Fibroblast of mammary gland (primary cell): ENCODE measurements around the gene TARS2.

Source experiments
- DNase-seq: peaks from one replicate; pipeline ENCODE4 v3.0.0-alpha.2; 2010; ENCODE audit warnings: low read depth
- H3K4me3 ChIP-seq: 2 replicates; pipeline ENCODE4 v1.5.1; 2011; ENCODE audit warnings: low read depth, mild to moderate bottlenecking, low read length, moderate library complexity; ENCODE audit not compliant: control insufficient read depth
- TF ChIP-seq, protein P1 (sequence below): conservative IDR thresholded peaks from 2 replicates; pipeline ENCODE4 v1.5.1; 2011; ENCODE audit warnings: low read depth, low read length, inconsistent platforms; ENCODE audit not compliant: control insufficient read depth, insufficient read depth

Gene TARS2

DNA sequence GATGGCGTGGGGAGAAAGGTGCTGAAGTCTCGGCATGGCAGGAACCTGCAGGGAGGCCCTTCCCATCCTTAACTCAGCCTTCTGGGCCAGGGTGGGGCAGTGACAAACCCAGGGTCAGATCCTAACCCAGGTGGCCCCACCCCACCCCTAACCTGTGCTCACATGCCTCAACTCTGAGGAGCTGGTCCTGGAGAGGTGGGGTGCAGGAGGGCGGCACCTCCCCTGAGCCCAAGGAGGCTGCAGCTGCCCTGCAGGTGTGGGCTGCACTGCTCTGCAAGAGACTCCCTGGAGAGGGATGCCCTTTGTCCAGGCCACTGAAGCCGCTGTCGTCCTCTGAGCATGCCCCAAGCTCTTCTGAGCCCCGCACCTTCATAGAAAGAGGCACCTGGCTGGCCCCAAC, 46.8 kb downstream of the TARS2 start:
- TF ChIP-seq, protein P1, sequence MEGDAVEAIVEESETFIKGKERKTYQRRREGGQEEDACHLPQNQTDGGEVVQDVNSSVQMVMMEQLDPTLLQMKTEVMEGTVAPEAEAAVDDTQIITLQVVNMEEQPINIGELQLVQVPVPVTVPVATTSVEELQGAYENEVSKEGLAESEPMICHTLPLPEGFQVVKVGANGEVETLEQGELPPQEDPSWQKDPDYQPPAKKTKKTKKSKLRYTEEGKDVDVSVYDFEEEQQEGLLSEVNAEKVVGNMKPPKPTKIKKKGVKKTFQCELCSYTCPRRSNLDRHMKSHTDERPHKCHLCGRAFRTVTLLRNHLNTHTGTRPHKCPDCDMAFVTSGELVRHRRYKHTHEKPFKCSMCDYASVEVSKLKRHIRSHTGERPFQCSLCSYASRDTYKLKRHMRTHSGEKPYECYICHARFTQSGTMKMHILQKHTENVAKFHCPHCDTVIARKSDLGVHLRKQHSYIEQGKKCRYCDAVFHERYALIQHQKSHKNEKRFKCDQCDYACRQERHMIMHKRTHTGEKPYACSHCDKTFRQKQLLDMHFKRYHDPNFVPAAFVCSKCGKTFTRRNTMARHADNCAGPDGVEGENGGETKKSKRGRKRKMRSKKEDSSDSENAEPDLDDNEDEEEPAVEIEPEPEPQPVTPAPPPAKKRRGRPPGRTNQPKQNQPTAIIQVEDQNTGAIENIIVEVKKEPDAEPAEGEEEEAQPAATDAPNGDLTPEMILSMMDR: no peak
- no peak overlapping the region for H3K4me3 ChIP-seq
- no peak for DNase-seq

GRCh38 chr1:150535511-150536287, 48.5 kb downstream of the TARS2 start:
- H3K4me3 ChIP-seq: no peak overlapping the region
- no peak for DNase-seq
- TF ChIP-seq, protein P1: no peak

- TF ChIP-seq, protein P1: no peak
- no peak for DNase-seq
- no peak overlapping the region for H3K4me3 ChIP-seq
Measured at GRCh38 chr1:150536836-150537731, 49.9 kb downstream of the TARS2 start.

DNA sequence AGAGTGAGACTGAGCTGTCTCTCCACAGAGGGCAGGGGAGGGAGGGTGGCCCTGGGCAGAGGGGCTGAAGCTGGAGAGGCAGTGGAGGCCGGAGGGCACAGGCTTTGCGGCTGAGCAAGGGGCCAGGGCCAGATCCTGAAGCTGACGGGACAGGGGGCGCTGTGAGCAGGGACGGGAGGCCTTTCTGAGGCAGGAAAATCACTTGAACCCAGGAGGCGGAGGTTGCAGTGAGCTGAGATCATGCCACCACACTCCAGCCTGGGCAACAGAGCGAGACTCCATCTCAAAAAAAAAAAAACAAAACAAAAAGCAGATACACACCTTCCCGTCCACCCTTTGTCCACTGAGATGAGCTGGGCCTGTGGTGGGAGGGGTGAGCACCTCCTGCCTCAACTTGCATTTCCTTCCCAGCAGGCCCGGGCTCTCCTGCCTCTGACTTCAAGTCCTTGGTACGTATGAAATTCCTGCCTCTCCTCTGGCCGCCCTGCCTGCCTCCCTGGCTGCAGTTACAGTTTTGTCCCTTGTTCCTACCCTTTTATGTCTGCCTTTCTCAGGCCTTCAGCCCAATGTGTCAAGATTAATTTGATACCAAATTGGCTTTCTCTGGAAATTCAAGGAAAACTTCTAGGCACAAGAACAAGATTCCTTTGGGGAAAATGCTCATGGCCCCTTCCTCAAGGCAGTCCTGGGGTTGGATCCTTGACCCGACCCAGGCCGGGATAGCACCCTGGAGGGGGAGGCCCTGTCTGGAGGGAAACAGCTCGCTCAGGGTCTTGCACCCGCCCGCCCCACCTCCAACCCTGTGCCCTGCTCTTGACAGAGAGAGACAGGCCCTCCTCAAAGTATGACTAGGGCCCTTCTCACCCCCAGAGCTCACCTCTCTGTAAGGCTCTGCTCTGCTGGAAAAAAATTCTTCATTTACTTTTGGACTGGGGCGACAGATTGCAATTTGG, 50.8 kb downstream of the TARS2 start:
- TF ChIP-seq, protein P1: no peak
- DNase-seq: peak; percentile 65
- no peak overlapping the region for H3K4me3 ChIP-seq

DNA sequence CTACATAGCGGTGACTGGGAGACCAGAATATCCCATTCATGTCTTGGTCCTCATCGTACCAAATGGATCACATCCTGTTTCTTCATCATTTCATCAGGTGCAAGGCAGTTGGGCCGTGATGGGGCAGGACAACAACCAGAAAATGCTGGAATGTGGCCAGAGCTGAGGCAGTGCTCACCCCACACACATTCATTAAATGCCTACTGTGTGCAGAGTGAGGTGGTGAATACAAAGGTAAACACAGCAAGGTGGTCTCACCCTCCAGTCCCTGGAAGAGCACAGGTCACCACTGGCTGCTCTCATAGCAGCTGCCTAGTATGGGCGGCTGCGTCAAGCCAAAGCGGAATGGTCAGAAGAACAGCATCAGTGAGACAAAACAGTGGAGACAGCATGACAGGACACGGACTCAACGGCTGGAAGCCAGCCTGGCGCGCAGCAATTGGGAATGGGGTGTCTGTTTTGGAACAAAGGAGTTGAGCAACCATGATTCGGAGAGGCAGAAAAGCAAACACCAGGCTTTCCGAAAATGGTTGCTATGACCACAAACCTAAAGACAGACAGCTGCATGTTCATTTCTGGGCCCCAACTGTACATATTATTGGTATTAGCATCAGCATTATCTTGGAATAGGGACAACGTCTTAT, 56.4 kb downstream of the TARS2 start:
- TF ChIP-seq, protein P1: no peak

More for the DNA sequence above, 56.4 kb downstream of the TARS2 start:
- peak; percentile 45 for DNase-seq
- no peak overlapping the region for H3K4me3 ChIP-seq
